A673 (cell line): Measurements from ENCODE around the gene NADK2. TPM values are rescaled to one million over a fixed set of nuclear protein-coding genes. Genes with fewer than 3 reads are reported as not detected.
A peak's percentile ranks its signal among the peaks of the same experiment; 100 is the strongest.

Experiments used
- BruUV-seq: library from RNA; stranded (reverse); fragments of 400-500 nt; replicated peaks from 2 replicates; lab custom pipeline; 2021; lab: Mats Ljungman, UMichigan
- CTCF ChIA-PET: fragments of 300-600 bp; sonication (Branson Sonifier 250); formaldehyde crosslinking; loops from one replicate; lab custom pipeline; 2022; ENCODE audit warnings: antibody characterized with exemption; lab: Charles Lee
- POLR2A ChIA-PET: fragments of 300-600 bp; sonication (Branson Sonifier 250); formaldehyde crosslinking; loops from one replicate; lab custom pipeline; 2022; ENCODE audit warnings: antibody characterized with exemption; ENCODE audit not compliant: low non-redundant PET; lab: Charles Lee
- DNase-seq: peaks from one replicate; pipeline ENCODE4 v3.0.0-alpha.2; 2015; ENCODE audit warnings: low spot score
- H3K27ac ChIP-seq: fragments of 200-600 bp; sonication (generic); 2 replicates; pipeline ENCODE4 v1.5.1; 2016; ENCODE audit warnings: mixed run types, low read depth, mild to moderate bottlenecking, mixed read lengths, antibody characterized with exemption, low read length; ENCODE audit not compliant: poor library complexity, severe bottlenecking
- H3K27me3 ChIP-seq: fragments of 200-600 bp; sonication (generic); replicated peaks from 2 replicates; pipeline ENCODE4 v1.6.1; 2017; ENCODE audit warnings: mixed run types, low read depth, mild to moderate bottlenecking, mixed read lengths, antibody characterized with exemption, low read length; ENCODE audit not compliant: insufficient read depth, poor library complexity
- H3K36me3 ChIP-seq: fragments of 200-600 bp; sonication (generic); 2 replicates; pipeline ENCODE4 v1.6.1; 2016; ENCODE audit warnings: mixed run types, mild to moderate bottlenecking, mixed read lengths, antibody characterized with exemption, low read length; ENCODE audit not compliant: insufficient read depth, poor library complexity, severe bottlenecking
- H3K4me1 ChIP-seq: fragments of 200-600 bp; sonication (generic); 2 replicates; pipeline ENCODE4 v1.6.1; 2017; ENCODE audit warnings: mixed run types, mild to moderate bottlenecking, mixed read lengths, antibody characterized with exemption, low read length; ENCODE audit not compliant: insufficient read depth, poor library complexity, severe bottlenecking
- H3K4me3 ChIP-seq: fragments of 200-600 bp; sonication (generic); 2 replicates; pipeline ENCODE4 v1.5.1; 2016; ENCODE audit warnings: low read depth, mixed run types, mild to moderate bottlenecking, mixed read lengths, low read length; ENCODE audit not compliant: poor library complexity, severe bottlenecking
- H3K9me3 ChIP-seq: fragments of 200-600 bp; sonication (generic); 2 replicates; pipeline ENCODE4 v1.6.1; 2016; ENCODE audit warnings: mixed run types, low read depth, mild to moderate bottlenecking, mixed read lengths, antibody characterized with exemption, low read length; ENCODE audit not compliant: poor library complexity, severe bottlenecking
- CTCF ChIP-seq: fragments of 300-800, 200-600 bp; sonication (generic); conservative IDR thresholded peaks from 2 replicates; pipeline ENCODE4 v1.5.1; 2017; ENCODE audit warnings: low read depth, mild to moderate bottlenecking, antibody characterized with exemption, low read length, moderate library complexity, mixed read lengths
- EZH2 ChIP-seq: fragments of 200-600 bp; sonication (generic); IDR thresholded peaks from 2 replicates; pipeline ENCODE4 v1.6.1; 2017; ENCODE audit warnings: borderline replicate concordance, low read depth, mild to moderate bottlenecking, mixed read lengths, antibody characterized with exemption, low read length; ENCODE audit not compliant: poor library complexity, severe bottlenecking
- intact Hi-C: fragments of 100-400 bp; cut with micrococcal nuclease; formaldehyde crosslinking; loops from one replicate; pipeline ENCODE4 v1.10.0; 2022; ENCODE audit not compliant: unreplicated experiment
- total RNA-seq: library from RNA; stranded (reverse); gene quantifications from 2 replicates; pipeline ENCODE4 v1.2.3, GENCODE V29; 2021

The NADK2 gene
- total RNA-seq, 1 experiment from 2014 or later = 31.6 TPM

- H3K36me3 ChIP-seq = peaks cover 99% of the 10 kb centered on the region
- H3K4me1 ChIP-seq = peaks cover 7% of the 10 kb centered on the region
- ChIA-PET CTCF (no interaction called here), POLR2A (no interaction called here)
- no peak overlapping the region for H3K4me3 ChIP-seq
- peak overlapping the region; percentile 49 for H3K27ac ChIP-seq
- intact Hi-C loops = loop anchor here (5.0 kb wide), 1 partner anchor 227 kb away; no protein-coding TSS in a partner anchor
- no peaks in the 10 kb centered on the region for H3K9me3 ChIP-seq
- no peak for DNase-seq
- no peak for TF ChIP-seq EZH2
- TF ChIP-seq CTCF = no peak
- BruUV-seq = no TSS peak
- no peaks in the 10 kb centered on the region for H3K27me3 ChIP-seq
Observed at GRCh38 chr5:36175043-36175442, 66.7 kb downstream of the NADK2 start.

GRCh38 chr5:36174119-36174518 lies 67.6 kb downstream of the NADK2 start:
- Histone ChIP-seq H3K36me3 (peaks cover 97% of the 10 kb centered on the region), H3K9me3 (no peaks in the 10 kb centered on the region), H3K4me3 (no peak overlapping the region), H3K27ac (peak overlapping the region; percentile 49), H3K4me1 (peaks cover 7% of the 10 kb centered on the region), H3K27me3 (no peaks in the 10 kb centered on the region)
- POLR2A ChIA-PET = no interaction called here
- CTCF ChIA-PET = no interaction called here
- BruUV-seq = no TSS peak
- TF ChIP-seq EZH2 = no peak
- TF ChIP-seq CTCF = no peak
- intact Hi-C loops = no loop called here
- DNase-seq = no peak

- BruUV-seq = no TSS peak
- TF ChIP-seq CTCF = no peak
- no peak for TF ChIP-seq EZH2
- Histone ChIP-seq H3K4me3 (no peak overlapping the region), H3K36me3 (peaks cover 96% of the 10 kb centered on the region), H3K4me1 (peaks cover 7% of the 10 kb centered on the region), H3K9me3 (no peaks in the 10 kb centered on the region), H3K27me3 (no peaks in the 10 kb centered on the region), H3K27ac (peak overlapping the region; percentile 49)
- intact Hi-C loops = no loop called here
- CTCF ChIA-PET = no interaction called here
- DNase-seq = no peak
- POLR2A ChIA-PET = no interaction called here
Observed at GRCh38 chr5:36173426-36173825, 68.3 kb downstream of the NADK2 start.
